Upper lobe of right lung (tissue), 1 donor: Measurements from ENCODE around the gene ADRB2. TPM values are rescaled to one million over a fixed set of nuclear protein-coding genes. Genes with fewer than 3 reads are reported as not detected.

Experiments
- ATAC-seq: fragments of 200-7000 bp; cut with Tn5 transposase; one replicate; pipeline ENCODE4 v1.9.1; 2020; ENCODE audit warnings: mild to moderate bottlenecking, moderate library complexity
- DNase-seq: peaks from one replicate; pipeline ENCODE4 v3.0.0-alpha.2; 2020
- H3K27ac ChIP-seq: fragments of 200-600 bp; one replicate; pipeline ENCODE4 v1.8.0; 2022
- H3K27me3 ChIP-seq: fragments of 200-600 bp; one replicate; pipeline ENCODE4 v1.8.0; 2022; ENCODE audit warnings: mild to moderate bottlenecking
- H3K36me3 ChIP-seq: fragments of 200-600 bp; one replicate; pipeline ENCODE4 v1.8.0; 2022
- H3K4me1 ChIP-seq: fragments of 200-600 bp; one replicate; pipeline ENCODE4 v1.8.0; 2022
- H3K4me3 ChIP-seq: fragments of 200-600 bp; one replicate; pipeline ENCODE4 v1.8.0; 2022; ENCODE audit warnings: mild to moderate bottlenecking
- H3K9me3 ChIP-seq: fragments of 200-600 bp; one replicate; pipeline ENCODE4 v1.8.0; 2022
- CTCF ChIP-seq: fragments of 200-600 bp; IDR thresholded peaks from one replicate; pipeline ENCODE4 v1.8.0; 2022; ENCODE audit warnings: antibody characterized with exemption
- intact Hi-C: fragments of 100-400 bp; cut with DNase I; formaldehyde crosslinking; loops from one replicate; pipeline ENCODE4 v1.11.0; 2022
- total RNA-seq: library from RNA; stranded (reverse); fragmentation: NEBNext Ultra II Directional; extraction: Animal tissue kit (Norgen Biotek cat#: 25700); gene quantifications from one replicate; pipeline ENCODE4 v1.2.1, GENCODE V29; 2021
- donor health status: DM: no; HTN: yes; CAD: no; lungs with severe emphysema.

ADRB2 gene
- total RNA-seq, 1 donor from 2014 or later = 28.0 TPM

DNA sequence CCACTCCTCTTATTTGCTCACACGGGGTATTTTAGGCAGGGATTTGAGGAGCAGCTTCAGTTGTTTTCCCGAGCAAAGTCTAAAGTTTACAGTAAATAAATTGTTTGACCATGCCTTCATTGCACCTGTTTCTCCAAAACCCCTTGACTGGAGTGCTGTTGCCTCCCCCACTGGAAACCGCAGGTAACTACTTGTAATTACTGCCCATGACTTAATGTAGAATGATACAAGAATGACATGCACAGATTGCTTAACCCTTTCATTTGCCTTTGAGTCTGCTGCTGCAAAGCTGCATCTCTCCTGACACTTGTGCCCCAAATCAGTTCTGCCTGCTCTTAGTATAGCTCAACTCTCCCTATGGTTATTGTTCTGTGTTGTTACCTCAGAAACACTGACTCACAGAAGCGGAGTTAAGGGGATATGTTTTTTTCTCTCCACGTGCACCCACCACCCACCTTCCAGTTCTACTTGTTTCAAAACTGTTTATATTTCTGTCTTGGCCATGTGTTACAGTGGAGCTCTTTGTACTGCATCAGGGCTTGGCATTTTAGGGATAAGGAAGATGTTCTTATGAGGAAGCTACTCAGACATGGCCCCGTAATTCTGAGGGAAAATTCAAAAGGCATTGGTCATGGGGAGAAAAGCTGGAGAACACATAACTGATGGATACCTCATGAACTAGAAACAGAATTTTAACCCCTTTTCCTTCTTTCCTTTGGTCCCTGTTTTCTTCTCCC is 2.3 kb downstream of the ADRB2 start:
- Histone ChIP-seq H3K4me1 (peaks cover 50% of the 10 kb centered on the region), H3K27ac (peak overlapping the region; percentile 93), H3K27me3 (no peaks in the 10 kb centered on the region), H3K9me3 (no peaks in the 10 kb centered on the region), H3K36me3 (no peaks in the 10 kb centered on the region), H3K4me3 (peak overlapping the region; percentile 60)
- peak; percentile 17 for TF ChIP-seq CTCF
- ATAC-seq (no peak), DNase-seq (no peak)
- intact Hi-C loops = no loop called here

- Histone ChIP-seq H3K27me3 (no peaks in the 10 kb centered on the region), H3K9me3 (no peaks in the 10 kb centered on the region), H3K27ac (peak overlapping the region; percentile 93), H3K4me3 (peak overlapping the region; percentile 60), H3K4me1 (peaks cover 51% of the 10 kb centered on the region), H3K36me3 (no peaks in the 10 kb centered on the region)
- intact Hi-C loops = no loop called here
- ATAC-seq = no peak
- no peak for DNase-seq
- TF ChIP-seq CTCF = no peak
Observed at GRCh38 chr5:148829248-148829594, 2.8 kb downstream of the ADRB2 start.

DNA sequence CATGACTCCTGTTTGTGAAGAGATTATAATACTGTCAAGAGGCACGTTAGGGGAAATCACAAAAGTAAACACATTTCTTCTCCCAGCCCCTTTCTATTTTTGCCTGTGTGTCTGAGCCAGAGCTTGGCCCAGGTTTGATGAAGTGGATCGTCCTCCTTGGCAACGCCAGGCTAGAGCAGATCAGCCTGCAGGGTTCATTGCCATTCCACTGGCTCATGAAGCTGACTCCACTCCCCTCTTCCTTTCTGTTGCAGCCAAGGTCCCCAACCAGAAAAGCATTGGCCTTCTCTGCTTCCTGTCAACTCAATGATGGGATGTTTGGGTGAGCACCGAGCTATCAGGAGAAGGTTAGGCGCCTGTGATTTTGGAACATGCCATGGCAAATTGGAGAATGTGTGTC is 3.3 kb downstream of the ADRB2 start:
- Histone ChIP-seq H3K4me1 (peaks cover 51% of the 10 kb centered on the region), H3K9me3 (no peaks in the 10 kb centered on the region), H3K27ac (peak overlapping the region; percentile 93), H3K36me3 (no peaks in the 10 kb centered on the region), H3K27me3 (no peaks in the 10 kb centered on the region), H3K4me3 (peak overlapping the region; percentile 60)
- intact Hi-C loops = no loop called here
- TF ChIP-seq CTCF = no peak
- DNase-seq (no peak), ATAC-seq (no peak)

DNA sequence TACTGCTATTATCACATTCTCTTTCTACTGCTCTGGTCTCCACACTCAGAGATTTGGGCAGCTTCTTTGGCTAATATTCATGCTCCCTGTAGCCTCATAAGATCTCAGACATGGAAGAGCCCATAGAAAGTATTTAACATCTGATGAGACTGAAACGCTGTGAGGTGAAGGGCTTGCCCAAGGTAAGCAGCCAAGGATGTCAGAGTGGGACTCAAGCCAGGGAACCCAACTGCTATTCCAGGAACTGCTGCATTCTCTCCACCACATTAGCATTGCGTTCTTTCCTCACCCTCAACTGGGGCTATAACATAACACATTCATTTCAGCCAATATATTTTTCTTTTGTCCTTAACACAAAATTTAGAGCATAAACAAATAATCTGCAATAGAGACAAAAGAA is 3.8 kb downstream of the ADRB2 start:
- intact Hi-C loops = no loop called here
- H3K9me3 ChIP-seq = no peaks in the 10 kb centered on the region
- no peaks in the 10 kb centered on the region for H3K36me3 ChIP-seq
- ATAC-seq (no peak), DNase-seq (no peak)
- H3K27me3 ChIP-seq = no peaks in the 10 kb centered on the region
- TF ChIP-seq CTCF = no peak
- H3K4me1 ChIP-seq = peaks cover 51% of the 10 kb centered on the region
- peak overlapping the region; percentile 60 for H3K4me3 ChIP-seq
- peak overlapping the region; percentile 38 for H3K27ac ChIP-seq

DNA sequence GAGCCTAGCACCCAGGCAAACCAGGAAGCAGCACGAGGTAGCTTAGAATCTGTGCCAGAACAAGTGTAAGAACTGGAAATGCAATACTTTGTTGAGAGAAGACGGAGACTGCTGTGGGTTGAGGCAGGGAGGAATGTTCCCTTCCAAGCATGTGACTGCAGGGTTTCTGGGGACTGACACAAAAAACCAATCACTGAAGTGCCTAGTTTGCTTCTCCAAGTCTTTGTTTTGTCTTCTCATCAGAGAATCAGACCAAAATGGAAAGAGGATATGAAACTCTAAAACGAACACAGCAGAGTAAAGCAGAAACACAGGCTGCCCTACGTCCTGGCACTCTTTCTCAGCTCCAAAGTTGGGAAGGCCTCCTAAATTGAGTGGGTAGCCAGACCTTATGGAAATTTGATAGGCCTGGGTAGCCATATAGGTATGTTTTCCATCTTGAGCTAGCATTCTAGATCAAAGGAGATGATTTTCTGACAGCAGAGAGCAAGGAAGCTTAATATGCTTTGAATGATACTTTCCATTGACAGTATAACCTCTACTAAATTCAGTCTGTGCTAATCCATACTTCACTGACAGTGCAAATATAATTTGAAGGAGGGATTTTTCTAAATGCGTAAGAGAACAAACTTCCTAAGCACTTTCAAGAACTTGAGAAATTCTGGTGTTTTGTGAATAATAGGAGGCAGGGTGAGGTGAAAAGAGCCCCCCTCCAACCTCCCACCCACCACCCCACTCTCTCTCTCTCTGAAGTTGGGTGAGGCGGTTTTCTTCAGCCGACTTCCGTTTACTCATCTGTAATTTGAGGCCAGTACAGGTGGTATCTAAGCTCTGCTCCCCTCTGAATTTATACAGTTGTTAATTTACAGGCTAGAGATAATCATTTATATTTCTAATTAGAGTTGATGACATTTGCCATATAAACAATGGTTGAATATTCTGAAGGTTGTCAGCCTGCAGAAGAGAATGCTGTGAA is 5.5 kb downstream of the ADRB2 start:
- Histone ChIP-seq H3K27ac (peak overlapping the region; percentile 73), H3K4me3 (peak overlapping the region; percentile 60), H3K9me3 (no peaks in the 10 kb centered on the region), H3K36me3 (no peaks in the 10 kb centered on the region), H3K4me1 (peaks cover 48% of the 10 kb centered on the region), H3K27me3 (no peaks in the 10 kb centered on the region)
- intact Hi-C loops = no loop called here
- TF ChIP-seq CTCF = no peak
- DNase-seq = no peak
- peak; percentile 60 for ATAC-seq
